HepG2 (cell line): ENCODE data around the gene OR5H2. TPM values are rescaled to one million over a fixed set of nuclear protein-coding genes. Genes with fewer than 3 reads are reported as not detected.
A peak's percentile ranks its signal among the peaks of the same experiment; 100 is the strongest.

ENCODE experiments used
- ATAC-seq: fragments of 200-7000 bp; cut with Tn5 transposase; 3 replicates; pipeline ENCODE4 v1.9.1; 2020; ENCODE audit warnings: mild to moderate bottlenecking, moderate library complexity
- BruUV-seq: library from RNA; stranded (reverse); fragments of 400-500 nt; replicated peaks from 2 replicates; lab custom pipeline; 2021; lab: Mats Ljungman, UMichigan
- CTCF ChIA-PET: fragments of 300-600 bp; formaldehyde crosslinking; extraction: SDS; loops from one replicate; lab custom pipeline; 2021; ENCODE audit warnings: low total read pairs, inconsistent platforms, low intra/inter-chr PET ratio; lab: Yijun Ruan, JAX
- POLR2A ChIA-PET: fragments of 350-600 bp; sonication (Branson Sonifier 250); formaldehyde crosslinking; loops from one replicate; lab custom pipeline; 2020; ENCODE audit warnings: antibody characterized with exemption, inconsistent platforms; lab: Yijun Ruan, JAX
- DNase-seq: peaks from one replicate; pipeline ENCODE4 v3.0.0-alpha.2; 2015; ENCODE audit warnings: low spot score
- FAIRE-seq: peaks from 3 replicates; lab custom pipeline; 2011; peaks lifted over from hg19 to GRCh38; lab: Jason Lieb, UNC
- H2AFZ ChIP-seq: one replicate; pipeline ENCODE4 v1.6.1; 2011; ENCODE audit warnings: low read length, inconsistent platforms
- H3K27ac ChIP-seq: fragments of 300-600 bp; 3 replicates; pipeline ENCODE4 v1.8.0; 2011; ENCODE audit warnings: mixed run types, mild to moderate bottlenecking, mixed read lengths, low read length, inconsistent platforms; ENCODE audit not compliant: insufficient read depth; ENCODE audit errors: extremely low read length
- H3K27me3 ChIP-seq, 2 experiments: fragments of 200-600 bp in 1 of 2; 2 replicates in 1 of 2; 3 replicates in 1 of 2; pipeline versions ENCODE4 v1.6.0 to v1.8.0; 2011; ENCODE audit warnings: low read length in 2 of 2, mild to moderate bottlenecking in 2 of 2, moderate library complexity in 2 of 2, inconsistent platforms in 1 of 2; ENCODE audit not compliant: insufficient read depth in 2 of 2, control insufficient read depth in 1 of 2
- H3K36me3 ChIP-seq, 2 experiments: fragments of 200-600 bp in 1 of 2; replicated peaks in 1 of 2; 2 replicates in 1 of 2; 3 replicates in 1 of 2; pipeline versions ENCODE4 v1.5.1 to v1.8.0; 2011; ENCODE audit warnings: low read length in 2 of 2, inconsistent platforms in 1 of 2; ENCODE audit not compliant: insufficient read depth in 2 of 2, control insufficient read depth in 1 of 2
- H3K4me1 ChIP-seq: 2 replicates; pipeline ENCODE4 v1.5.1; 2012; ENCODE audit warnings: low read length, inconsistent platforms; ENCODE audit not compliant: insufficient read depth
- H3K4me2 ChIP-seq: 2 replicates; pipeline ENCODE4 v1.6.0; 2011; ENCODE audit warnings: low read depth, low read length, inconsistent platforms
- H3K4me3 ChIP-seq, 3 experiments: fragments of 200-600 bp in 1 of 3; sonication (generic), shearing (Covaris generic) in 1 of 3; replicated peaks in 1 of 3; 2 replicates each; pipeline ENCODE4 v1.5.1; 2011 to 2016; ENCODE audit warnings: low read length in 3 of 3, inconsistent platforms in 2 of 3, low read depth in 2 of 3, mild to moderate bottlenecking in 2 of 3, control low read depth in 1 of 3, mixed read lengths in 1 of 3; ENCODE audit not compliant: insufficient read depth in 1 of 3
- H3K79me2 ChIP-seq: one replicate; pipeline ENCODE4 v1.6.1; 2011; ENCODE audit warnings: low read length, inconsistent platforms; ENCODE audit not compliant: insufficient read depth
- H3K9ac ChIP-seq: 2 replicates; pipeline ENCODE4 v1.6.0; 2011; ENCODE audit warnings: mild to moderate bottlenecking, low read depth, low read length, inconsistent platforms; ENCODE audit not compliant: insufficient read depth
- H3K9me3 ChIP-seq: 2 replicates; pipeline ENCODE4 v1.5.1; 2012; ENCODE audit warnings: mild to moderate bottlenecking, low read length
- H4K20me1 ChIP-seq: 2 replicates; pipeline ENCODE4 v1.6.0; 2011; ENCODE audit warnings: inconsistent platforms, mild to moderate bottlenecking, low read length, moderate library complexity; ENCODE audit not compliant: insufficient read depth
- AKAP8 ChIP-seq: sonication (generic); formaldehyde crosslinking; IDR thresholded peaks from 2 replicates; pipeline ENCODE4 v1.5.1; 2020; ENCODE audit warnings: mild to moderate bottlenecking, missing genetic modification reagents
- ASH2L ChIP-seq: fragments of 300-600, 200-600 bp; sonication (generic); IDR thresholded peaks from 2 replicates; pipeline ENCODE4 v1.7.0; 2017; ENCODE audit warnings: low read depth, mild to moderate bottlenecking, moderate library complexity, mixed read lengths, low read length; ENCODE audit not compliant: insufficient read length
- CEBPZ ChIP-seq: IDR thresholded peaks from 2 replicates; pipeline ENCODE4 v1.6.1; 2012; ENCODE audit warnings: low read length, improper control_type of control experiment
- HNF4G ChIP-seq, 2 experiments: sonication (generic) in 1 of 2; formaldehyde crosslinking in 1 of 2; IDR thresholded peaks; 2 replicates each; pipeline versions ENCODE4 v1.4.0 to v1.6.1; 2011 to 2020; ENCODE audit warnings: borderline replicate concordance in 2 of 2, low read depth in 2 of 2, mild to moderate bottlenecking in 2 of 2, low read length in 1 of 2, missing genetic modification reagents in 1 of 2, moderate library complexity in 1 of 2
- HOXA5 ChIP-seq: sonication (generic); formaldehyde crosslinking; IDR thresholded peaks from 2 replicates; pipeline ENCODE4 v1.4.0; 2020; ENCODE audit warnings: missing genetic modification reagents
- MTA3 ChIP-seq: sonication (generic); formaldehyde crosslinking; IDR thresholded peaks from 2 replicates; pipeline ENCODE4 v1.4.0; 2020; ENCODE audit warnings: missing genetic modification reagents
- PAWR ChIP-seq: sonication (generic); formaldehyde crosslinking; IDR thresholded peaks from 2 replicates; pipeline ENCODE4 v1.4.0; 2020; ENCODE audit warnings: missing genetic modification reagents, mild to moderate bottlenecking, borderline replicate concordance
- RFX3 ChIP-seq: IDR thresholded peaks from 2 replicates; pipeline ENCODE4 v1.6.1; 2016; ENCODE audit warnings: missing biosample characterization, missing genetic modification reagents
- ZBTB8A ChIP-seq: sonication (generic); formaldehyde crosslinking; IDR thresholded peaks from 2 replicates; pipeline ENCODE4 v1.4.0; 2020; ENCODE audit warnings: mild to moderate bottlenecking, low read depth, missing genetic modification reagents, borderline replicate concordance
- ZNF501 ChIP-seq: sonication (generic); formaldehyde crosslinking; IDR thresholded peaks from 2 replicates; pipeline ENCODE4 v1.5.1; 2020; ENCODE audit warnings: mild to moderate bottlenecking, moderate library complexity, missing genetic modification reagents
- WGBS: methylation state at CpG from one replicate; pipeline ENCODE4 v1.1.6; 2017; ENCODE audit warnings: low lambda C conversion rate; 5-methylcytosine and 5-hydroxymethylcytosine counted together
- in situ Hi-C: cut with HindIII; loops from 2 replicates; pipeline ENCODE4 v1.10.0; 2017; ENCODE audit warnings: low pct_unique_long_range_greater_than_20kb; ENCODE audit not compliant: extremely low pct_ligation_motif_present
- intact Hi-C: fragments of 100-400 bp; cut with micrococcal nuclease; formaldehyde crosslinking; loops from one replicate; pipeline ENCODE4 v1.10.0; 2022; ENCODE audit not compliant: unreplicated experiment
- polyA plus RNA-seq, 8 experiments: library from polyadenylated mRNA; depleted of rRNA in 3 of 8; stranded (reverse) in 7 of 8; unstranded in 1 of 8; fragments of >200 nt; fragmentation: Illumina TruSeq in 4 of 8; extraction: Trizol in 4 of 8; gene quantifications; 2 replicates each; pipeline versions ENCODE4 v1.2.1 to v1.2.3, GENCODE V29; 2011 to 2016; ENCODE audit warnings: low read depth in 4 of 8, missing spikeins in 1 of 8, mixed read lengths in 1 of 8; ENCODE audit not compliant: insufficient read depth in 1 of 8
- total RNA-seq, 5 experiments: library from RNA; depleted of rRNA; stranded (reverse); fragments of >200 nt; fragmentation: Illumina TruSeq; extraction: Trizol; gene quantifications; 2 replicates each; pipeline ENCODE4 v1.2.3, GENCODE V29; 2016; ENCODE audit warnings: low read depth in 1 of 5
- TF ChIP-seq, protein P1 (sequence below): sonication (generic); formaldehyde crosslinking; IDR thresholded peaks from 2 replicates; pipeline ENCODE4 v1.5.0; 2020; ENCODE audit warnings: mild to moderate bottlenecking, missing genetic modification reagents, moderate library complexity
- TF ChIP-seq, protein P2 (sequence below): conservative IDR thresholded peaks from 2 replicates; pipeline ENCODE4 v1.6.1; 2018; ENCODE audit warnings: missing genetic modification reagents

OR5H2 gene
- total and polyA plus RNA-seq, 2 of the 13 experiments (the other 11 are each of a cell fraction or from before 2014, with no cell fraction given): not detected

DNA sequence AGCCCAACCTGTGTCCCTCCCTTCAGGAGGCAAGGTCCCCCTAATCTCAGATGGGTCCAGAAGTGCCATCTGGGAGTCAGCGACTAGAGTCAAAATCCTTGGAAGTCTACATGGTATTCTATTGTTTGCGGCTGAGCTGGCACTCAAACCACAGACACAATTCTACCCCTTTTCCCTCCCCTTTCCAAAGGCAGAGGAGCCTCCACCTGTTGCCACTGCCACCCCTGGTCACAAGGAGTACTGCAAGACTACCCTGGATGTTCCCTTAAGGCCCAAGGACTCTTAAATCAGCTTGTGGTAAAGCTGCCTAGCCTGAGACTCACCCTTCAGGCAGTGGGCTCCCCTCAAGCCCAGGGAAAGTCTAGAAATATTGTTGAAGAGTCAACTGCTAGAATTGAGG lies 22.6 kb upstream of the OR5H2 start:
- Histone ChIP-seq H3K27ac (no peak overlapping the region), H3K9ac (no peak overlapping the region), H3K36me3 (no peaks in the 10 kb centered on the region), H3K4me1 (no peaks in the 10 kb centered on the region), H3K9me3 (no peaks in the 10 kb centered on the region), H4K20me1 (no peaks in the 10 kb centered on the region), H3K79me2 (no peaks in the 10 kb centered on the region), H2AFZ (no peak overlapping the region), H3K4me2 (no peak overlapping the region), H3K27me3 (no peaks in the 10 kb centered on the region), H3K4me3 (no peak overlapping the region)
- intact Hi-C loops (no loop called here), in situ Hi-C loops (no loop called here)
- DNase-seq (peak; percentile 15), ATAC-seq (peak; percentile 85), FAIRE-seq (no peak)
- 56% methylated on average over 2 of the region's 2 CpGs for WGBS
- ChIA-PET CTCF (no interaction called here), POLR2A (no interaction called here)
- TF ChIP-seq PAWR (CRISPR knock-in tag): no peak
- TF ChIP-seq, protein P1, sequence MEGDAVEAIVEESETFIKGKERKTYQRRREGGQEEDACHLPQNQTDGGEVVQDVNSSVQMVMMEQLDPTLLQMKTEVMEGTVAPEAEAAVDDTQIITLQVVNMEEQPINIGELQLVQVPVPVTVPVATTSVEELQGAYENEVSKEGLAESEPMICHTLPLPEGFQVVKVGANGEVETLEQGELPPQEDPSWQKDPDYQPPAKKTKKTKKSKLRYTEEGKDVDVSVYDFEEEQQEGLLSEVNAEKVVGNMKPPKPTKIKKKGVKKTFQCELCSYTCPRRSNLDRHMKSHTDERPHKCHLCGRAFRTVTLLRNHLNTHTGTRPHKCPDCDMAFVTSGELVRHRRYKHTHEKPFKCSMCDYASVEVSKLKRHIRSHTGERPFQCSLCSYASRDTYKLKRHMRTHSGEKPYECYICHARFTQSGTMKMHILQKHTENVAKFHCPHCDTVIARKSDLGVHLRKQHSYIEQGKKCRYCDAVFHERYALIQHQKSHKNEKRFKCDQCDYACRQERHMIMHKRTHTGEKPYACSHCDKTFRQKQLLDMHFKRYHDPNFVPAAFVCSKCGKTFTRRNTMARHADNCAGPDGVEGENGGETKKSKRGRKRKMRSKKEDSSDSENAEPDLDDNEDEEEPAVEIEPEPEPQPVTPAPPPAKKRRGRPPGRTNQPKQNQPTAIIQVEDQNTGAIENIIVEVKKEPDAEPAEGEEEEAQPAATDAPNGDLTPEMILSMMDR: peak; percentile 37
- no TSS peak for BruUV-seq

- no peaks in the 10 kb centered on the region for H3K27me3 ChIP-seq
- H3K4me3 ChIP-seq: no peak overlapping the region
- intact Hi-C loops: no loop called here
- H4K20me1 ChIP-seq: no peaks in the 10 kb centered on the region
- no peaks in the 10 kb centered on the region for H3K9me3 ChIP-seq
- POLR2A ChIA-PET: no interaction called here
- CTCF ChIA-PET: no interaction called here
- no peak overlapping the region for H3K4me2 ChIP-seq
- H3K36me3 ChIP-seq: no peaks in the 10 kb centered on the region
- H3K9ac ChIP-seq: no peak overlapping the region
- no peak overlapping the region for H3K27ac ChIP-seq
- no peaks in the 10 kb centered on the region for H3K4me1 ChIP-seq
- no peaks in the 10 kb centered on the region for H3K79me2 ChIP-seq
- no peak overlapping the region for H2AFZ ChIP-seq
- 0% methylated on average over 2 of the region's 2 CpGs for WGBS
- FAIRE-seq (no peak), DNase-seq (no peak), ATAC-seq (no peak)
- no TSS peak for BruUV-seq
- in situ Hi-C loops: no loop called here
- TF ChIP-seq, protein P2, sequence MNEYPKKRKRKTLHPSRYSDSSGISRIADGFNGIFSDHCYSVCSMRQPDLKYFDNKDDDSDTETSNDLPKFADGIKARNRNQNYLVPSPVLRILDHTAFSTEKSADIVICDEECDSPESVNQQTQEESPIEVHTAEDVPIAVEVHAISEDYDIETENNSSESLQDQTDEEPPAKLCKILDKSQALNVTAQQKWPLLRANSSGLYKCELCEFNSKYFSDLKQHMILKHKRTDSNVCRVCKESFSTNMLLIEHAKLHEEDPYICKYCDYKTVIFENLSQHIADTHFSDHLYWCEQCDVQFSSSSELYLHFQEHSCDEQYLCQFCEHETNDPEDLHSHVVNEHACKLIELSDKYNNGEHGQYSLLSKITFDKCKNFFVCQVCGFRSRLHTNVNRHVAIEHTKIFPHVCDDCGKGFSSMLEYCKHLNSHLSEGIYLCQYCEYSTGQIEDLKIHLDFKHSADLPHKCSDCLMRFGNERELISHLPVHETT (CRISPR knock-in tag): no peak
- TF ChIP-seq ASH2L: no peak
- no peak for TF ChIP-seq HNF4G (IDR thresholded peaks at IDR 0.05; ENCODE audit: borderline replicate concordance, low read depth, low read length)
- no peak for TF ChIP-seq HNF4G (CRISPR knock-in tag; IDR thresholded peaks at IDR 0.05; ENCODE audit: borderline replicate concordance, low read depth)
- no peak for TF ChIP-seq ZBTB8A (CRISPR knock-in tag)
- no peak for TF ChIP-seq ZNF501 (CRISPR knock-in tag)
- TF ChIP-seq RFX3: no peak
- no peak for TF ChIP-seq CEBPZ
- no peak for TF ChIP-seq MTA3 (CRISPR knock-in tag)
- no peak for TF ChIP-seq AKAP8 (CRISPR knock-in tag)
- TF ChIP-seq HOXA5 (CRISPR knock-in tag): no peak
Measured at GRCh38 chr3:98262046-98262445, 20.3 kb upstream of the OR5H2 start.
